ENCODE measurements around the gene ARHGEF25. TPM values are rescaled to one million over a fixed set of nuclear protein-coding genes. Genes with fewer than 3 reads are reported as not detected.
"Not testable (repeated sequence)": the region's sequence is repeated elsewhere in the genome, so short reads cannot be mapped to it uniquely, and the experiment has no call there.

The ARHGEF25 gene
- 13.0 TPM for total RNA-seq
- long read RNA-seq = 0 reads

- peak; percentile 91 for ATAC-seq
- peak; percentile 87 for DNase-seq (ENCODE audit: missing footprints)
- intact Hi-C loops (cut with DNase I) = loop anchor here (5.0 kb wide), 1 partner anchor 89 kb away; the partner anchor contains the start of genes DDIT3 and MBD6
These were observed at the start of gene ARHGEF25 for GRCh38 chr12:57611108-57611826. Gene ARHGEF25 (plus strand): TSS chr12:57611435. CDS start chr12:57611895, 460 bp downstream.

GRCh38 chr12:57563358-57563757, 47.9 kb upstream of the ARHGEF25 start:
- ATAC-seq (no peak), DNase-seq (ENCODE audit: missing footprints) (no peak)
- intact Hi-C loops (cut with DNase I) = no loop called here

GRCh38 chr12:57564178-57564740, 47.0 kb upstream of the ARHGEF25 start:
- ATAC-seq (no peak), DNase-seq (ENCODE audit: missing footprints) (no peak)
- intact Hi-C loops (cut with DNase I) = no loop called here

GRCh38 chr12:57568838-57569237, 42.4 kb upstream of the ARHGEF25 start:
- ATAC-seq (no peak), DNase-seq (ENCODE audit: missing footprints) (no peak)
- intact Hi-C loops (cut with DNase I) = no loop called here

GRCh38 chr12:57569858-57570257, 41.4 kb upstream of the ARHGEF25 start:
- intact Hi-C loops (cut with DNase I) = no loop called here
- ATAC-seq (no peak), DNase-seq (ENCODE audit: missing footprints) (no peak)

GRCh38 chr12:57570438-57570837, 40.8 kb upstream of the ARHGEF25 start:
- DNase-seq (ENCODE audit: missing footprints); ATAC-seq; intact Hi-C loops (cut with DNase I): not testable (repeated sequence)

GRCh38 chr12:57571926-57572762, 39.1 kb upstream of the ARHGEF25 start:
- no peak for DNase-seq (ENCODE audit: missing footprints)
- intact Hi-C loops (cut with DNase I) = no loop called here
- no peak for ATAC-seq

- ATAC-seq (no peak), DNase-seq (ENCODE audit: missing footprints) (no peak)
- intact Hi-C loops (cut with DNase I) = no loop called here
These were observed 36.4 kb upstream of the ARHGEF25 start for GRCh38 chr12:57574795-57575194.

- intact Hi-C loops (cut with DNase I) = no loop called here
- ATAC-seq (no peak), DNase-seq (ENCODE audit: missing footprints) (no peak)
These were observed 35.2 kb upstream of the ARHGEF25 start for GRCh38 chr12:57575771-57576612.

GRCh38 chr12:57576613-57577160, 34.5 kb upstream of the ARHGEF25 start:
- DNase-seq (ENCODE audit: missing footprints) (no peak), ATAC-seq (no peak)
- intact Hi-C loops (cut with DNase I) = no loop called here

- intact Hi-C loops (cut with DNase I) = no loop called here
These were observed 33.1 kb upstream of the ARHGEF25 start for GRCh38 chr12:57577981-57578758.

GRCh38 chr12:57579011-57579410, 32.2 kb upstream of the ARHGEF25 start:
- no peak for ATAC-seq
- no peak for DNase-seq (ENCODE audit: missing footprints)
- intact Hi-C loops (cut with DNase I) = no loop called here

More at GRCh38 chr12:57577981-57578758, 33.1 kb upstream of the ARHGEF25 start:
- ATAC-seq (no peak), DNase-seq (ENCODE audit: missing footprints) (no peak)

GRCh38 chr12:57579677-57580465, 31.4 kb upstream of the ARHGEF25 start:
- intact Hi-C loops (cut with DNase I) = no loop called here
- ATAC-seq = no peak
- DNase-seq (ENCODE audit: missing footprints) = no peak

GRCh38 chr12:57580466-57580795, 30.8 kb upstream of the ARHGEF25 start:
- intact Hi-C loops (cut with DNase I) = no loop called here
- no peak for ATAC-seq
- no peak for DNase-seq (ENCODE audit: missing footprints)

- intact Hi-C loops (cut with DNase I) = no loop called here
These were observed 29.4 kb upstream of the ARHGEF25 start for GRCh38 chr12:57581802-57582201.

GRCh38 chr12:57582440-57582839, 28.8 kb upstream of the ARHGEF25 start:
- ATAC-seq = no peak
- DNase-seq (ENCODE audit: missing footprints) = no peak
- intact Hi-C loops (cut with DNase I) = no loop called here

More at GRCh38 chr12:57581802-57582201, 29.4 kb upstream of the ARHGEF25 start:
- no peak for ATAC-seq
- DNase-seq (ENCODE audit: missing footprints) = no peak

All from Right ventricle myocardium inferior (tissue), 1 donor.